ENCODE data around the gene TIE1.
"Not testable (repeated sequence)": the region's sequence is repeated elsewhere in the genome, so short reads cannot be mapped to it uniquely, and the experiment has no call there.

TIE1 gene

DNA sequence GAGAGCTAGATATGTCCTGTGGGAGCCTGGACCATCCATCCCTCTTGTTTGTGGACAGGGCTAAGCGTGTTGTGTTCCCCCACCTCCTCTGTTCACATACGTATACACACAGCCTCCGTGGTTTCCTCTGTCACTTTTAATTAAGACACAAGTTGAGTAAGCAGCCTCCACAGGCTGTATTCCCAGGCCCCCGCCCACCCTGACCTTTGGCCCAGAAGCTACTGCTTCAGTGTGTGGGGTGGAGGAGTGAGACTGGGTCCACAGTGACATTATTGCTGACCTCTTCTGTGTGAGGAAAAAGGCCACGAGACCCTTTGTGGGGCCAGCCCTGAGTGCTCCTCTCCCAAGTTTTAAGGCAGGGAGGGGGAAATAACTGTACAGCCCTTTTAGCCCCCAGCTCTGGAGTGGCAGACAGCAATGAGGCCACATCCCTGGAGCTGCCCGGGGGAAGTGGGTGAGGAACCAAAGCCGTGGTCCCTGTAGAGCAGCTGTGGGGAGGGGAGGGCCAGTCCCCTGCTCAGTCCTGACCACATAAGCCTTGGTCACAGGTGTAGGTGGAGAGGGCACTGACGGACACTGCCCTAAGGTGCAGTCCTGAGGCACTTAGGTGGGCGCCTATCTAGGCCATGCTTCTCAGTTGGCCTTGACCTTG lies 62.6 kb downstream of the TIE1 start:
- DNase-seq (ENCODE audit: low spot score) = no peak

DNA sequence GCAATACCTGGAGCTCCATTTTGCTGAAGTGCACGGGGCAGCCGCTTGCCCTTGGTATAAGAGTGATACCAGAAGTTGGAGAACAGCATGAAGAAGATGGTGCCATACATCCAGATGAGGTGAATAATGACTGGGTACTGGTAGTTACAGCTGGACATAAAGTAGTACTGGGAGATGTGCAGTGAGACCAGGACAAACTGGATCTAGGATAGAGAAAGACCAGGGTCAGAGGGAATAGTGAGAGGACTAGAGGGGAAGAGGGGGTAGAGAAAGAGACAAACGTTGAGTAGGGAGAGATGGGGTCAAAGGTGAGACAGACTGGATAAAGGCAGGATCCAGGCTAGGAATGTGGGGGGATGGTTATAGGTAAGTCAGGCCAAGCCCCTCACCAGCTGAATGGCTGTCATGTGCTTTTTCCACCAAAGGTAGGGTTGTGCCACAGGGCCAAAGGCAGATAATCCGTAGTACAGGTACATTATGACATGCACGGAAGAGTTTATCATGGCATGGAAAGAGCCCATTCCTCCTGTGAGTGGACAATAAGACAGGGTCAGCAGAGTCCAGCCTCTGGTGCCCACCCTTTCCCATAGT lies 63.2 kb downstream of the TIE1 start:
- DNase-seq (ENCODE audit: low spot score) = no peak

DNA sequence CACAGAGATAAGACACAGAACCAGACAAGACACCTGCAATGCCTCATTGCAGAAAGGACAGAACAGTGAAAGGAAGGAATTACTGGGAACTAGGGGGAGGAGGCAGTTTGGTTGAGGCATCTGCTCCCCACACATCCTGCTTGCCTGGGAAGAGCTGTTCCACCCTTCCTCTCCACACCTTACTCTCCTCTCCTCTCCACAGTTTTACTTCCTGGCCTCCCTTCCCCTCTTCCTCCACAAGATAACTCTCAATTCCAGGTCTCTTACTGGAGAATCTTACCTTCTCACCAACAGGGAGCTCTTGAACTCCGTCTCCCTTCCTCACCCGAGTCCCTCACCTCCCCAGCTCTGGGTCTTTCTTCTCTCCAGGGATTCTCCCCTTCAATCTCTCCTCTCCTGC lies 64.9 kb downstream of the TIE1 start:
- DNase-seq (ENCODE audit: low spot score) = no peak

DNA sequence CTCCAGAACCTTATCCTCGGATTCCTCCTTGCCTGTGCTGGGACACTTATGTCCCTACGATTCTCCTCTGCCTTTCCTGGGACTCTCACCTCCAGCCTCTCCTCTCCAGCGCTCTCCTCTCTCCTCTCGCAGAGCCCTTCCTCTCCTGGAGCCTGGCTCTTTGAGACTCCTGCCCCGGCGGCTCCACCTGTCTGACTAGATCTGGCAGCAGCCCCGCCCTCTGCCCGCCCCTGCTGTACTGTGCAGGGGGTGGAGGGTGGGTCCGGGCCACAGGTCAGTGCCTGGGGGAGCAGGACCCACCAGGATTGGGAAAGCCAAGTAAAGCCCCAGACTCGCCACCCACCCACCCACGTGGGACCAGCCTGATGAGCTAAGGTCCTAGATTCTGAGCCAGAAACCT lies 65.4 kb downstream of the TIE1 start:
- no peak for DNase-seq (ENCODE audit: low spot score)

GRCh38 chr1:43366601-43367025 lies 65.8 kb downstream of the TIE1 start:
- DNase-seq (ENCODE audit: low spot score) = no peak

GRCh38 chr1:43367026-43367903 lies 66.5 kb downstream of the TIE1 start:
- DNase-seq (ENCODE audit: low spot score) = peak; percentile 20

- DNase-seq (ENCODE audit: low spot score) = peak; percentile 87
Observed at GRCh38 chr1:43367904-43368645, 67.3 kb downstream of the TIE1 start, which contains the start of gene ELOVL1. TSS of gene ELOVL1 (minus strand) at chr1:43368011. CDS start at chr1:43365609, 2,402 bp downstream.

GRCh38 chr1:43368646-43369020 lies 67.9 kb downstream of the TIE1 start:
- no peak for DNase-seq (ENCODE audit: low spot score)

DNA sequence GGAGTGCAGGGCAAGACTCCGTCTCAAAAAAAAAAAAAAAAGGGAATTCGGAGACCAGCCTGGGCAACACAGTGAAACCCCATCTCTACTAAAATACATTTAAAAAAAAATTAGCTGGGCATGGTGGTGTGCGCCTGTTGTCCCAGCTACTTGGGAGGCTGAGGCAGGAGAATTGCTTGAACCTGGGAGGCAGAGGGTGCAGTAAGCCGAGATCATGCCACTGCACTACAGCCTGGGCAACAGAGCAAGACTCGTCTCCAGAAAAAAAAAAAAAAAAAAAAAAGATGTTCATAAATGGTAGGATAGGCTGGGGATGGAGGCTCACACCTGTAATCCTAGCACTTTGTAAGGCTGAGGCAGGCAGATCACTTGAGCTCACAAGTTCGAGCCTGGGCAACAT lies 69.0 kb downstream of the TIE1 start:
- not testable (repeated sequence) for DNase-seq (ENCODE audit: low spot score)

DNA sequence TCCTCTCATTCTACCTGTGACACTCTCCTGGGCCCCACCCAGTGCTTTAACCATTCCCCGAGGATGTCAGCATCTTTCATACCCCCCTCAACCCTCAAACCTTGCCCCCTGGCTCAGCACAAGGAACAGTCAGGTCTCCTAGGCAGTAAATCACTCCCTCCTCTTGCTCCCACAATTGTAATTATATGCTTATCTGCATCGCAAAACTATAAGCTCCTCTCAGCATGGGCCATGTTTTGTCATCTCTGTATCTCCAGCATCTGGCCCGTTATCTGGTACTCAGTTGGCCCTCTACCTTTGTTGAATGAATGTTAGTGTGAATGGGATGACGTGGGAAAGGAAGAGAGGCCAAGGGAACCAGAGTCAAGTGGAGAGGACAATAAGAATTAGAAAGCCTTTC lies 69.8 kb downstream of the TIE1 start:
- no peak for DNase-seq (ENCODE audit: low spot score)

GRCh38 chr1:43372172-43372571 lies 71.4 kb downstream of the TIE1 start:
- no peak for DNase-seq (ENCODE audit: low spot score)

Data from CD4-positive, alpha-beta T cell treated with Interleukin-2 at 100 ng/mL for 4 hours (primary cell).